HG03565 (cell line): ENCODE measurements around the gene ZNF644.

Experiments used
- ATAC-seq: cut with Tn5 transposase; IDR thresholded peaks from one replicate; pipeline ENCODE4 v1.9.1; 2021; ENCODE audit warnings: mild to moderate bottlenecking, moderate library complexity; ENCODE audit not compliant: unreplicated experiment

The ZNF644 gene

GRCh38 chr1:91024481-91025119 lies 2.8 kb upstream of the ZNF644 start:
- no peak for ATAC-seq

DNA sequence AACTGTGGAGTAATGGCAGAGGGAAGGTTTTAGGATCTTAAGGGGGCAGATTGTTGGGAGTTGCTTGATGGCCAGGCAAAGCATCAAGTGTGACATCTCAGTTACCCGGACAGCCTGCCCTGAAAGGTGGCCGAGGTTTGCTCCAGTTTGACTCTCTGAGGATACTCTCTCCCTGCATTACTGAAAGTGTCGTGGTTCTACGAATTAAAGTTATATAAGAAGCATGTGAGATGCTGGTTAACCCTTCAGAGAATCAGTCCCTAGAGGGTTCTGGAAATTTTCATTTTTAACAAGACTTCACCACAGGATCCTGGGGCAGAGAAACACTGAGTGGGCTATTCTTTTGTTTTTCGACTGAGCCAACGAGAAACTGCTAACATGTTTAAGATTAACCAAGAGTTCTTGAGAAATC lies 689 bp upstream of the ZNF644 start:
- ATAC-seq, result no peak

DNA sequence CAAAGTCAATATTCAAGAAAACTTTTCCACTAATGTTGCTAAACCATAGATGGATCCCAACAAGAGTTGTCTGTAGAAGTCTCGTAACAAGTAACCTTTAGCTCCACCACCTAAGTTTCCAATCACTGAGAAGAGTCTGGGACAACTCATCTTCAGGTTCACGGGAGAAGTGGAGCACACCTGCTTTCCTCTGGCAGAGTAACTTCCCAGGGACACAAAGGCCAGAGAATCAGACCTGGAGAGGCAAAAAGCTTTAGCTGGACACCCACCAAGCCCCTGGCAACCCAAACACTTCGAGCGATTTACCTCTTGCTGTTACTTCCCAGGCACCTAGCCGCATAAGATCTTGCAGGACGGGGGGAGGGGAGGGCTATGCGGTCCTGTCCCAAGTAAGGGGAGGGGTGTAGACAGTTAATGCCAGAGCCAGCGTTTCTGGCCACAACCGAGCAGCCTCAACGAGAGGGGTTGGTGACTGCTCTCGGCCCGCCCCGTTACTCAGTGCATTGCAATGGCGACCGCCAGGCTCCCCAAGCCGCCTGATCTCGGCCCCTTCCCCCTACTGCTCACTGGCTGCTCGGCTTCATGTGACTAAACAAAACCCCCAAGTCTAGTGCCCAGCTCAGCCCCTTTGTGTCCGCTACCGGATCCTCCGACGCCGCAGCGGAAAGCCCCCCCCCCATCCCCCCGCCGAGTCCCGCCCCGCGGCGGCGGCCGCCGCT lies 709 bp downstream of the ZNF644 start:
- peak; percentile 23 for ATAC-seq

- no peak for ATAC-seq
These were observed 1.3 kb downstream of the ZNF644 start for GRCh38 chr1:91020486-91020885.

- no peak for ATAC-seq
These were observed 3.8 kb downstream of the ZNF644 start for GRCh38 chr1:91018006-91018405.

DNA sequence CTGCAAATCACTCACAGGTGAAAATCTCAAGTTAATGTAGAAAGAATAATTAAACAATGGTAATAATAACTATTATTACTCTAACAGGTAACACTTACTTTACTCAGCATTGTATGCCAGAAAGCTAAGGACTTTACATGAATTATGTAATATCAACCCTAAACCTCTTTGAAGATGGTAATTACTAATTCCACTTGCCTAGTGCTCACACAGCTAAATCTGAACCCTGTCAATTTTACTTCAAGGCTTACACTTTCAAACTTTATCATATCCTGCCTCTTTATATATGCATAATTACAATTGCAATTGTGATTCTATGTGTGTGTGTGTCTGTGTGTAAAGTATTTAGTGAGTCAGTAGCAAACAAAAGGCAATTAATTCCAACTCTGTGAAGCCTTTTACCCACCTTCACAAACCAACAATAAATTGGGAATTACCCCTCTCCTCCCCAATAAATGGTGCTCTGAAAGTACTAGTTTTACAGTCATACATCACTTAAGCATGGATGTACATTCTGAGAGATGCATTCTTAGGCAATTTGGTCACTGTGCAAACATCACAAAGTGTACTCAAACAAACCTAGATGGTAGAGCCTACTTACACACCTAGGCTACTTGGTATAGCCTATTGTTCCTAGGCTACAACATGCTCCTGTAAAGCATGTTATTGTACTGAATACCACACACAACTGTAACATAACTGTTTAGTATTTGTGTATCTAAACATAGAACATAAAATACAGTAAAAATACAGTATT lies 5.9 kb downstream of the ZNF644 start:
- ATAC-seq, result no peak

- no peak for ATAC-seq
These were observed 6.5 kb downstream of the ZNF644 start for GRCh38 chr1:91015358-91015780.

GRCh38 chr1:91014475-91014874 lies 7.4 kb downstream of the ZNF644 start:
- no peak for ATAC-seq

- ATAC-seq, result no peak
These were observed 8.5 kb downstream of the ZNF644 start for GRCh38 chr1:91013302-91013701.

DNA sequence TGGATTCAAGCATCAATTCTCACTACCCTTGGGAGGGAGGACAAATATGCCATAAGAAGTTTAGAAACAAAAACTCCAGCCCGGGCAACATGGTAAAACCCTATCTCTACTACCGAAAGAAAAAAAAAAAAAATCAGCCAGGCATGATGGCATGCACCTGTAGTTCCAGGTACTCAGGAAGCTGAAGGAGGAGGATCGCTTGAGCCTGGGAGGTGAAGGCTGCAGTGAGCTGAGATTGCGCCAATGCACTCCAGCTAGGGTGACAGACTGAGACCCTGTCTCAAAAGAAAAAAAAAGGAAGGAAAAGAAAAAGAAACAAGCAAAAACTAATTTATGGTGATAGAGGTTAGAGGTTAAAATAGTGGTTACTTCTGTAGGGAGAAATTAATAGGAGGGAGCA lies 9.6 kb downstream of the ZNF644 start:
- ATAC-seq, result no peak

- no peak for ATAC-seq
These were observed 10.1 kb downstream of the ZNF644 start for GRCh38 chr1:91011726-91012125.

GRCh38 chr1:91007827-91008226 lies 14.0 kb downstream of the ZNF644 start:
- ATAC-seq, result no peak

DNA sequence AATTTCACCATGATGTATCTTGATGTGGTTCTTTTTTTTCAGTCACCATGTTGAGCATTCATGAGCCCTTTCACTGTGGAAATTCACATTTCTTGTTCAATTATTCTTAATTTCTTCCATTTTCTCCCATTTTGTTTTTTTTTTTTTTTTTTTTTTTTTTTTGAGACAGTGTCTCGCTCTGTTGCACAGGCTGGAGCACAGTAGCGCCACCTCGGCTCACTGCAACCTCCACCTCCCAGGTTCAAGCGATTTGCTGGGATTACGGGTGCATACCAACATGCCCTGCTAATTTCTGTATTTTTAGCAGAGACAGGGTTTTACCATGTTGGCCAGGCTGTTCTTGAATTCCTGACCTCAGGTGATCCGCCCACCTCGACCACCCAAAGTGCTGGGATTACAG lies 14.7 kb downstream of the ZNF644 start:
- ATAC-seq, result no peak

DNA sequence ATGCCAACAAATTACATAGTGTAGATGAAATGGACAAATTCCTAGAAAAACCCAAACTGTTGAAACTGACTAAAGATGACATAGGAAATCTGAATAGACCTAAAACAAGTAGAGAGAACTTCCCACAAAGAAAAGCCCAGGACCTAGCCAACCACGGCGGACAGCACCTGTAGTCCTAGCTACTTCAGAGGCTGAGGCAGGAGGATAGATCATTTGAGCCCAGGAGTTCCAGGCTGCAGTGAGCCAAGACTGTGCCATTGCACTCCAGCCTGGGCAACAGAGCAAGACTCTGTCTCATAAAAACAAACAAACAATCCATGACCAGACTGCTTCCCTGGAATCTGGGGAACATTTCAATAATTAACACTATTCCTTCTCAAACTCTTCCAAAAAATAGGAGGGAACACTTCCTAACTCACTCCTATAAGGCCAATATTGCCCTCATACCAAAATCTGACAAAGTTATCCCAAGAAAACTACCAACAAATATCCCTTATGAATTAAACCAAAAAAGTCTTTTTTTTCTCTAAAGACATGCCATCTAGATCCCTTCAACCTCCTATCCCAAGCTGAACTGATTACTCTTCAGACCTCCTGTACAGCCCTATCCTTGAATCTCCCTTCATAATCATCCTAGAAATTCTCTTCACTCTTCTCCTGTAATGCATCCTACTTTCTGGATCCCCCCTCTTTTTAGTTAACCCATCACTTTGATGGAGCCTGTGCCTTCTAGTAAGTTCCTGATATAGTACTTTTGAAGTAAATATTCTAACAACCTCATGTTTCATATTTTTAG lies 15.5 kb downstream of the ZNF644 start:
- ATAC-seq, result no peak

DNA sequence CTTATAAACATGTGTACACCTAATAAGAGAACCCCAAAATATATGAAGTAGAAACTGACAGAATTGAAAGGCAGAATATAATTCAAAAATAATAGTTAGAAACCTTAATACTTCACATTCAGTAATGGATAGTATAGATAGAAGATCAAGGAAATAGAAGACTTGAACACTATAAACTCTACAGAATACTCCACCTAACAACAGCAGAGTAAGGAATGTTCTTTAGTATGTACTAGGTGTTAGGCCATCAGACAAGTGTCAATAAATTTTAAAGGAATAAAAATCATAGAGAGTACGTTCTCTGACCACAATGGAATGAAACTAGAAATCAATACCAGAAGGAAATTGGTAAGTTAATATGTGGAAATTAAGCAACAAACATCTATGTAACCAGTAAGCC lies 16.6 kb downstream of the ZNF644 start:
- no peak for ATAC-seq

- ATAC-seq, result no peak
These were observed 17.7 kb downstream of the ZNF644 start for GRCh38 chr1:91004145-91004544.

- no peak for ATAC-seq
These were observed 25.0 kb downstream of the ZNF644 start for GRCh38 chr1:90996742-90997413.

DNA sequence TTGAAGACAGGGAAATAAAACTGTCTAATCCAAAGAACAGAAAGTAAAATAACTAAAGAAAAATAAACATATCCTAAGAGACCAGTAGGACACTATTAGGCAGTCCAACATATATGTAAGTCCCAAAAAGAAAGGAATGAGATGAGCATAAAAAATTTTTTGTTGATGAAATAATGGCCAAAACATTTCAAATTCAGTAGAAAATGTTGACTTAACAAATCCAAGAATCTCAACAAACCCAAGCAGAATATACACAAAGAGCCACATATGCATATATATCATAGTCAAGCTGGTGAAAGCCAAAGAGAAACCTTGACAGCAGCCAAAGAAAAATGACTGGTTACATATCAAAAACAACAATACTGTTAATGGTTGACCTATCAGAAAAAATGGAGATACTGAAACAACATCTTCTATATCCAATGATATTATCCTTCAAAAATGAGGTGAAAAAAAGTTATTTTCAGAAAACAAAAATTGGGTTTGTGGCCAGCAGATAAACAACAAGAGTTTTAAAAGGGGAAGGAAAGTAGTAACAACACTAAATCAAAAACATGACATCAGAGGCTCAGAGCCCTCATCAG lies 26.4 kb downstream of the ZNF644 start:
- ATAC-seq, result no peak

DNA sequence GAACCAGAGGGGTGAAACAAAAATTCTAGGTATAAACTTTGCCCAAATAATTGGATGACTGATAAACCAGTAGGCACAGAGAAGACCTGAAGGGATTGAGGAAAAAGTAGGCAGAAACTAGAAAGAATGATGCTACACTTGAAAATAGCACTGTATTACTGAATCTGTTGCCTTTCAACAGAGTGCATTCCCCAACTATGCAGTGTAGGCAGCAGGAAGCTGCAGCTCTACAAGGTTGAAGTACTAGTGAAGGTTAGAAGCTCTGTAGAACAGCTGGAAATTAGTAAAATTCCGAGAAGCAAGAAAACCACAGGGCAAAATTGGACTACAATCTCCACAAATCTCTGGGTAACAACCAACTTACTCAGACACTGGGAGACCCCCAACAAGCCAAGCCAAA lies 27.4 kb downstream of the ZNF644 start:
- no peak for ATAC-seq

DNA sequence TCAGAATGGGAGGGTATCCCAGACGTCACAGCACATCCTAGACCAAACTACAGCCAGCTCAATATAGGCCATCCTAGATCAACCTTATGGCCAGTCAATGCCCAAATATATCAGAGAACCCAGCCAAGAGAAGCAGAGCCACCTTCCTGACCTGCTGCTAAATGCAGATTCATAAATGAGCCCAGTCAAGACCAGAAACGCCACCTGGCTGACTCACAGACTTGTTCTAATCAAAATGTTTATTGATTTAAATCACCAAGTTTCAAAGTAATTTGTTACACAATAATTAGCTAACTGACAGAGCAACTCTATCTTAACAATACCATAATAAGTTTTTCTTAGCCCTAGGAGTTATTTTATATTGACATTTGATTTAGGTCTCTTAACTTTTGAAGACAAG lies 28.6 kb downstream of the ZNF644 start:
- no peak for ATAC-seq
